Peyer's patch (tissue), 4 donors: ENCODE data around the gene SERTAD1. TPM values are rescaled to one million over a fixed set of nuclear protein-coding genes. Genes with fewer than 3 reads are reported as not detected.
A peak's percentile ranks its signal among the peaks of the same experiment; 100 is the strongest.
"Not testable (repeated sequence)": the region's sequence is repeated elsewhere in the genome, so short reads cannot be mapped to it uniquely, and the experiment has no call there.

Experiments
- DNase-seq, 3 donors: peaks; one replicate each; pipeline ENCODE4 v3.0.0-alpha.2; 2017 to 2019
- H3K27ac ChIP-seq, 4 donors: fragments of 200-600 bp; sonication (generic); one replicate each; pipeline ENCODE4 v1.5.1; 2016 to 2019
- H3K27me3 ChIP-seq, 2 donors: fragments of 200-600 bp; sonication (generic); one replicate each; pipeline ENCODE4 v1.5.1; 2019
- H3K36me3 ChIP-seq, 3 donors: fragments of 200-600 bp; sonication (generic); one replicate each; pipeline ENCODE4 v1.5.1; 2016 to 2019
- H3K4me1 ChIP-seq, 4 donors: fragments of 200-600 bp; sonication (generic); one replicate each; pipeline ENCODE4 v1.5.1; 2016 to 2019
- H3K4me3 ChIP-seq, 4 donors: fragments of 200-600 bp; sonication (generic); 1 replicate in 3 of 4; 2 replicates in 1 of 4; pipeline ENCODE4 v1.5.1; 2016 to 2019; ENCODE audit warnings: mild to moderate bottlenecking in 1 of 4
- H3K9me3 ChIP-seq, 4 donors: fragments of 200-600 bp; sonication (generic); one replicate each; pipeline ENCODE4 v1.5.1; 2016 to 2019; ENCODE audit warnings: mild to moderate bottlenecking in 1 of 4
- CTCF ChIP-seq, 6 experiments: fragments of 450-650 bp in 4 of 6; fragments of 200-600 bp in 2 of 6; sonication (generic) in 1 of 6; IDR thresholded peaks; one replicate each; pipeline ENCODE4 v1.5.1; 2017 to 2019; ENCODE audit warnings: antibody characterized with exemption in 6 of 6, mild to moderate bottlenecking in 3 of 6, moderate library complexity in 1 of 6
- POLR2A ChIP-seq, 2 donors: fragments of 450-650 bp; IDR thresholded peaks; one replicate each; pipeline ENCODE4 v1.5.1; 2017; ENCODE audit warnings: antibody characterized with exemption in 2 of 2, mild to moderate bottlenecking in 2 of 2, moderate library complexity in 2 of 2
- total RNA-seq, 4 donors: library from RNA; depleted of rRNA; stranded (reverse); fragments of >200 nt; gene quantifications; one replicate each; pipeline ENCODE4 v1.1.0, GENCODE V29; 2016

SERTAD1 gene
- total RNA-seq, 4 donors from 2014 or later: 4.1 to 18.2 (median 11.6) TPM

DNA sequence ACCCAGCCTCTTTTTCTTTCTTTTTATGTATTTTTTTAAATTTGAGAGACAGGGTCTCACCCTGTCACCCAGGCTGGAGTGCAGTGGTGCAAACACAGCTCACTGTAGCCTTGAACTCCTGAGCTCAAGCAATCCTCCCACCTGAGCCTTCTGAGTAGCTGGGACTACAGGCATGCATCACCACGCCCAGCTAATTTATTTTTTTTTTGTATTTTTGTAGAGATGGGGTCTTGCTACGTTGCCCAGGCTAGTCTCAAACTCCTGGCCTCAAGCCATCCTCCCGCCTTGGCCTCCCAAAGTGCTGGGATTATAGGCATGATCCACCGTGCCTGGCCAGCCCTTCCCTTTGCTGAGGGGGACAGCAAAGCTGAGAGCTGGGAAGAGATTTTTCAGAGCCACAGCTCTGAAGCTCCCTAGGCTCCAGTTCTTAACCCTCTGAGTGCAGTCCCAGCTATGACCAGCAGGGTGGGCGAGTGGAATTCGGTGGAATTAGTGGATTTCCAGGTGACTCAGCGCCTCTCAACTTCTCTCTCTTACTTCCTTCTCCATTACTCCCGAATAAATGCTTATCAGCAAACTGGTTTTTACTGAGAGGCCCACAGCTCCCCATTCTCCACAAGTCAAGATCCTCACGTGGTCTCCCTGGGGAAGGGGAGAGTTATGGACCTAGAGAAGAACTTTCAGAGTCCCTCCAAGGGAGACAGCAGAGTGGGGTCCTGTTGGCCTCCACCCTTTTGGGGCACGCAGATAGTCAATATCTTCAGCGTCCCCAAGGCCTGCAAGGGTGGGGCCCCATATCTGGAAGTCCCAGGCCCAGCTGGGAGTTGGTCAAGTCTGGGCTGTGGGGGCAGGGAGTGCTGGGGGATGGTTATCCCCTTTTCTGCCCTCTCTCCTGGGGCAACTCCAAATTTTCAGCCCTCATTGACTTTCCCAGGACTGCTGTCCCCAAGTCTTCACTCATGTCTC, 38.5 kb upstream of the SERTAD1 start:
- Histone ChIP-seq H3K27me3 (no peaks in the 10 kb centered on the region), H3K4me3 (peak overlapping the region; percentile 67 to 85 (median 74)), H3K9me3 (no peaks in the 10 kb centered on the region), H3K36me3 (no peaks in the 10 kb centered on the region), H3K4me1 (peaks cover 4 to 50% (median 18%) of the 10 kb centered on the region in 4 donors), H3K27ac (peak overlapping the region; percentile 81 to 96 (median 94))
- DNase-seq: peak; percentile 75 to 94 (median 90)
- TF ChIP-seq CTCF (IDR thresholded peaks at IDR 0.05) (peak; percentile 83 to 93 (median 90)), POLR2A (IDR thresholded peaks at IDR 0.05) (peak in 1 of 2 donors; percentile 24)

DNA sequence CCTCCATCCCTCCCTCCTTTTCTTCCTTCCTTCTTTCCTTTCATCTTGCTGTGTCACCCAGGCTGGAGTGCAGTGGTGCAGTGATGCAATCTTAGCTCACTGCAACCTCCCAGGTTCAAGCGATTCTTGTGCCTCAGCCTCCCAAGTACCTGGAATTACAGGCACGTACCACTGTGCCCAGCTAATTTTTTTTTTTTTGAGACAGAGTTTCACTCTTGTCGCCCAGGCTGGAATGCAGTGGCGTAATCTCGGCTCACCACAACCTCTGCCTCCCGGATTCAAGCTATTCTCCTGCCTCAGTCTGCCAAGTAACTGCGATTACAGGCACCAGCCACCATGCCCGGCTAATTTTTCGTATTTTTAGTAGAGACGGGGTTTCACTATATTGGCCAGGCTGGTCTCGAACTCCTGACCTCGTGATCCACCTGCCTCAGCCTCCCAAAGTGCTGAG, 37.8 kb upstream of the SERTAD1 start:
- peak overlapping the region in 1 of 4 donors; percentile 96 for H3K27ac ChIP-seq
- DNase-seq, H3K4me3 ChIP-seq, H3K27me3 ChIP-seq, H3K36me3 ChIP-seq, H3K9me3 ChIP-seq: not testable (repeated sequence)
- peaks cover 4 to 50% (median 18%) of the 10 kb centered on the region in 4 donors for H3K4me1 ChIP-seq

GRCh38 chr19:40461669-40462221, 36.0 kb upstream of the SERTAD1 start:
- TF ChIP-seq POLR2A (IDR thresholded peaks at IDR 0.05): no peak
- no peak for TF ChIP-seq CTCF (IDR thresholded peaks at IDR 0.05)
- peak; percentile 33 to 74 (median 73) for DNase-seq
- peaks cover 0 to 17% (median 0%) of the 10 kb centered on the region in 3 donors for H3K36me3 ChIP-seq
- peaks cover 4 to 43% (median 15%) of the 10 kb centered on the region in 4 donors for H3K4me1 ChIP-seq
- no peaks in the 10 kb centered on the region for H3K9me3 ChIP-seq
- H3K4me3 ChIP-seq: no peak overlapping the region
- H3K27ac ChIP-seq: peak overlapping the region in 2 of 4 donors; percentile 63 to 66
- no peaks in the 10 kb centered on the region for H3K27me3 ChIP-seq

GRCh38 chr19:40460185-40460584, 34.4 kb upstream of the SERTAD1 start:
- peaks cover 0 to 34% (median 6%) of the 10 kb centered on the region in 4 donors for H3K4me1 ChIP-seq
- H3K4me3 ChIP-seq: no peak overlapping the region
- TF ChIP-seq CTCF (IDR thresholded peaks at IDR 0.05): no peak
- no peak for TF ChIP-seq POLR2A (IDR thresholded peaks at IDR 0.05)
- no peak for DNase-seq
- H3K27me3 ChIP-seq: no peaks in the 10 kb centered on the region
- no peak overlapping the region for H3K27ac ChIP-seq
- H3K36me3 ChIP-seq: peaks cover 0 to 24% (median 0%) of the 10 kb centered on the region in 3 donors
- no peaks in the 10 kb centered on the region for H3K9me3 ChIP-seq

GRCh38 chr19:40458597-40458974, 32.8 kb upstream of the SERTAD1 start:
- H3K4me1 ChIP-seq: peaks cover 0 to 19% (median 4%) of the 10 kb centered on the region in 4 donors
- no peak overlapping the region for H3K4me3 ChIP-seq
- no peak overlapping the region for H3K27ac ChIP-seq
- DNase-seq: no peak
- no peaks in the 10 kb centered on the region for H3K27me3 ChIP-seq
- H3K36me3 ChIP-seq: peaks cover 0 to 27% (median 0%) of the 10 kb centered on the region in 3 donors
- TF ChIP-seq POLR2A (IDR thresholded peaks at IDR 0.05) (no peak), CTCF (IDR thresholded peaks at IDR 0.05) (no peak)
- no peaks in the 10 kb centered on the region for H3K9me3 ChIP-seq
